SW 1271 (cell line): ENCODE data around the gene ARL3.

Source experiments
- DNase-seq, 2 experiments: peaks; one replicate each; lab custom pipeline; 2025; lab: John Stamatoyannopoulos, UW

Gene ARL3

DNA sequence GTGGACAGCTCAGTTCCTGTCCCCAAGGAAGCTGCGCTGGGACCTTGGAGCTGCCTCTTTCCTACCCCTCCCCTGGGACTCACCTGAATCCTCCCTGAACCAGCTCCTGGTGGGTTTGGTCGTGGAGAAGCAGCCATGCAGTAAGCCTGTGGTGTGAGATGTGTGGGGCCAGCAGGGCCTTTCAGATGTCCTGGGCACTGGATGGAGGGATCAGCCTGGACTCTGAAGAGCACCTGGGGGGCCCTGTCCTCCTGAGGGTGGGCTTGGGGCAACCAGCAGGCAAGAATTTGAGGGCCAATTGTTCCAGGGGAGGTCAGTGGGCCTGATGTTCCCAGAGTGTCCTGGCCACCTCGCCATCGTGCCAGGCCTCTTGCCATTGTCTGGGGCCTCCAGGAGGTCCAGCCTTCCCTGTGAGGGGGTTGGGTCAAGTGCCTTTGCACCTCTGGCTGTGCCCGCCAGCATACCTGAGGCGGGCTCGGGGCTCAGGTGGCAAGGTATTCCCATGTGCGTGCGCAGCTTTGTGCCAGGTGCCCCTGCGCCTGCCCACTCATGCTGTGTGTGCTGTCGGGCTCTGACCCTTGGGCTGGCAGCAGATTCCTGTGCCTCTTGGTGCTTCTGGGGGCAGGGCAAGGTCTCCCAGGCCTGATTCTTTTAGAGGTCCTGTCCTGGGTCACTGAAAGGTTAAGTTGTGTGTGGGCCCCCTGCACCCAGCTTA, 62.6 kb downstream of the ARL3 start:
- no peak for DNase-seq

DNA sequence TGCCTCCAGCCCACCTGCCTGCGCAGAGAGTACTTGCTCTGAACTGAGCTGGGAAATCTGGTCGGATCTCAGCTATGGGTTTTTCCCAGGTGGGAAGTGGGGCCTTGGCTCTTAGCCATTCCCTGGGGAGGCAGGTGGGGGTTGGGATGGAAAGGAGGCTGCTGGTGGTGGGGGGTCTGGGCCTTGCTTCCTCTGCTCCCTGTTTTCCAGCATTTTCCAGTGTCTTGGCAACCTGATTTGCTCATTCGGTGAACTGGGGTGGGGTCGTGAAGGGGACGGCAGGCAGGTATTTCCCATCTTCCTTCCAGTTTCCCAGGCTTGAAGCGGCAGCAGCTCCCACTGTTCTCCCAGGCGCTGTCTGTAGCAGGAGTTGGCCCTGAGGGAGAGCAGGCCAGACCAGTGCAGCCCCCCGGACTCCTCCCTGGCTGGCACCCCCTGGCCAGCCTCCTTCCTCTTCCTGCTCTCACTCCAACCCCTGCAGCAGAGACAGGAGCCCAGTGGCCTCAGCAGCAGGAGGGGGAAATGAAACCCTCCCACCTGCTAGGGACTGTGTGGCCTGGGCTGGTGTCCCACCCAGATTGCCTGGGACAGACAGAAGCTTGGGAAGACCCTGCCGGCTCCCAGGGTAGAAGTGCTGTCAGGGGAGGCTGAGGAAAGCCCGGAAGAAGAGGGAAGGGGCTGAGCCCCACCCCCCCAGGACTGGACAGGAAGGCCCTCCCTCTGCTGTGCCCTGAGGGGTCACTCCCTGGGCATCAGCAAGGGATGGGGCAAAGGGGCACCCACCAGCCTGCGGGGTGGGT, 63.3 kb downstream of the ARL3 start:
- DNase-seq = no peak

DNA sequence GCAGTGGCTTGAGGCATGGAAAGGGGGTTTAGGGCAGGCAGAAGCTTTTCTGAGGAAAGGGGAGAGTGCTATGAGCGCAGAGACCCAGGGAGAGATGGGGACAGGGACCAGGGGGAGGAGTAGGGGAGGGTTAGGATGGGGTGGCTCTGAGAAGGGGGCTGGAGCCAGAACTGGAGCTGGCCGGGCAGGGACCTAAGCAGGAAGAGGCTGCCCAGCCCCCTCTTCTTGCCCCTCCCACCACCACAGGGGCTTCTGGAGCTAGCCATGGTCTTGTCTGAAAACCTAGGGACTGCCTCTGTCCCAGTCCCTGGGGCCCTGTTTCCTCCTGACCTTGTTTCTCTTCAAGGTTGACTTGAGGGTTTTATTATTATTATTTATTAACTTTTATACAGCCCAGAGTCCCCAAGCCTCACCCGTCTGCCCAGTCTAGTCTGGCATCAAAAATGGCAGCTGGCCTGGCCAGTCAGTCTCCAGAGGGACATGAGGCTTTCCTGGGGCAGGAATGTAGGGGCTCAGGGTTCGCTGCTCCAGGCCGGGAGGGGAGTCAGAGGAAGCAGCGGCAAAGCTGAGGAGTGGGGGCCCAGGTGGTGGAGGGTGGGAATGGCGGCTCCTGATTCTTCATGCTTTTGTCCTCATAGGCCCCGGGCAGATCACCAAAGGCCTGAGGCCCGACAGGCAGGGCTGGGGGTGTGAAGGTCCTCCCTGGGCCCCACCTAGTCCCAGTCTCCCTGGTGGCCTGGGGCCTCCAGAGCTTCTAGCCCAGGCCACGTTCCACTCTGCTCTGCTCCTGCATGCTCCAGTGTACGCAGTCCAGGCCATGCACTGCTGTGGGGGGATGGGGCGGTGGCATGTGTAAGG, 64.2 kb downstream of the ARL3 start:
- DNase-seq = no peak

DNA sequence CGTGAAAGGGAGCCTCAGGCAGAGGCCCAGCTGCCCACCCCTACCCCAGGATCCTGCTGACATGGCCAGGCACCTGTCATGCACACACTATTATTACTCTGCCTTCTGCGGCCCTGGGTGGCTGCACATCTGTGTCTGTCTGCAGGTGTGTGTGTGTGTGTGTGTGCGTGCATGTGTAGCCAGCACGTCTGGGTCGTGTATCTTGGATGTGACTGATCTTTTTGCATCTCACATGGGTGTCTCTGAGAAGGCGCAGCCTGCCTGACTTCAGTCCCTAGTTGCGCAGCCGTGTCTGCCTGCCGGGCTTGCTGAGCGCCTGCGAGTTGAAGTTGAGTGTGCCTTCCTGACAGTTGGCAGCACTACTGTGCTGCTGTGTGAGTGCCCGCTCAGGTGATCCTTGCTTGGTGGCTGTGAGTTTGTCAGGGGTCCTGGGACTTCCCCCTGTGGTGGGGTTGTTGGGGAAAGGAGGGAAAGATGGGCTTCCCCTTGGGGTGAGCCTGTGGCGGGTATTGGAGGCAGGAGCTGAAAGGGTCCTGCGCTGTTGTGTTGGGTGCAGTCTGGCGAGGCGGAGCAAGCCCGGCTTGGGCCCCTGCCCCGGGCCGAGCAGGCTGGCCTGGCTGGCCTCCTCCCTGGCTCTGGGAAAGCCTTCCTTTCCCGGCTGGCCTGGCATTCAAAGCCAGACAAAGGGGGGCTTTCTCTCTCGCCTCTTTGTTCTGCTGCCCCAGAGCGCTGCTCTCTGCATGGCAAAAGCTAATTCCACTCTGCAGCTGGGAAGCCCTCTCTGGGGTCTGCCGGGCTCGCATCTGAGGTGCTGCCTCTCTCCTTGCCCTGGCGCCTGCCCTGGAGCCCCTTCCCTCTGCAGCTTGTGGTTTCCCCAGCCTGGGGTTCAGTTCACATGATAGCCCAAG, 65.1 kb downstream of the ARL3 start:
- DNase-seq = no peak

DNA sequence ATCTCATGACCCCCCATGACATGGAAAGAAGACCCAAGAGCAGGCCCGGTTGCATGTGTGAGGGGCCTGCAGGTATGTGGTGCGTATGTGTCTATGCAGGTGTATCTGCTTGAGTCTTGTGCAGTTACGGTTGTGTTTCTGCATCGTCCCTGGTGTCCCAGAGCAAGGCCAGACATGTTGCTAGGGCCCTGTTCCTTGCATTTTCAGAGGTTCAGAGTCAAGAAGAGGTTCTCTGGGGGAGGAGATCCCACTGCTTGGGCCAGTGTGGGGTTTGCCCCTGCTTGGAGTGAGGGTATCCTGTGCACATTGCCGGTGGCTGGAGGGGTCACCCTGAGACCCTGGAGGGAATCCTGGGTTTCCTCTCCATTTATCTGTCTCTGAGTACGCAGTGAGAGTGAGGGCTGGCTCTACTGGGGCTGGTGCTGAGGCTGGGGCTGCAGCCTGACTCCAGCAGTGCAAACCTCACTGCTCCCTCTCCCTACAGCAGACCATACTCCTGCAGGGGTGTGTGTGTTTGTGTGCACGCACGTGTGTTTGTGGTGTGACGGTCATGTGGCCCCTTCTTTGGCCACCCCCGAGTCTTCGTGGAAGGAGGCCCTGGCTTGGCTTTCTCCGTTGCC, 65.8 kb downstream of the ARL3 start:
- DNase-seq = no peak

DNA sequence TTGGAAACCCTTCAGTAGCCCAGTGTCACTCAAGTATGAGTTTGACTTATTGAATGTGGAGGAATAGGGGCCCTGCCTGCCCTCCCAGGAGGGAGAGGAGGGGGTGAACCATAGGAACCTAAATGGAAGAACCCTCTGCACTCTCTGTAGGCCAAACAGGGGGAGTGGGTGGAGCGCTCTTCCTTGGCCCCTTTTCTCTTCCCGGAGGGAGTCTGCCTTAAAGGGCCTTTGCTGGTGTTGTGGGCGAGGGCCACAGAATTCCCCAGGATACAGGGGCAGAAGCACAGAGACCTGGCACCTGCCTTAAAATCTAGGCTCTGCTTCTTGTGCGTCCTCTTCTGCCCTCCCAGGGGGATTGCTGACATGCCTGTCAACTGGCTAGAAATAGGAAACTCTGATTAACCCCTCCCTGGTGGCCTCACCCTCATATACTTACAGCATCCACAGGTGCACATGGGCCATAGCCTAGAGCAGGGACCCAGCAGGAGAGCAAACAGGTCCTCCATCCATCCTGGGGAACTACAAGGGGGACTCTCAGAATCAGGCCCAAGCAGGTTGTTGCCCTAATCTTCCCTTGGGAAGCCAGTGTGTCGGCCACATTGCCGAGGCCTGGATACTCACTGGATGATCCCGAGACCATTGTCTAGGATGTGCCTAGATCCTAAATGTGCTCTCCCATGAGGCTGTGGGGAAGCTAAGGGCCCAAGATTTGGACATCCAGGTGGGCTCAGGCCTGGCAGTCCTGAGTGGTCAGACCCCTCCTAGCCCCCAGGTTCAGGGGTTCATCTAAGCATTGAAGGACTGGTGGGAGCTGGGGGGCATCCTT, 66.5 kb downstream of the ARL3 start:
- DNase-seq = no peak

DNA sequence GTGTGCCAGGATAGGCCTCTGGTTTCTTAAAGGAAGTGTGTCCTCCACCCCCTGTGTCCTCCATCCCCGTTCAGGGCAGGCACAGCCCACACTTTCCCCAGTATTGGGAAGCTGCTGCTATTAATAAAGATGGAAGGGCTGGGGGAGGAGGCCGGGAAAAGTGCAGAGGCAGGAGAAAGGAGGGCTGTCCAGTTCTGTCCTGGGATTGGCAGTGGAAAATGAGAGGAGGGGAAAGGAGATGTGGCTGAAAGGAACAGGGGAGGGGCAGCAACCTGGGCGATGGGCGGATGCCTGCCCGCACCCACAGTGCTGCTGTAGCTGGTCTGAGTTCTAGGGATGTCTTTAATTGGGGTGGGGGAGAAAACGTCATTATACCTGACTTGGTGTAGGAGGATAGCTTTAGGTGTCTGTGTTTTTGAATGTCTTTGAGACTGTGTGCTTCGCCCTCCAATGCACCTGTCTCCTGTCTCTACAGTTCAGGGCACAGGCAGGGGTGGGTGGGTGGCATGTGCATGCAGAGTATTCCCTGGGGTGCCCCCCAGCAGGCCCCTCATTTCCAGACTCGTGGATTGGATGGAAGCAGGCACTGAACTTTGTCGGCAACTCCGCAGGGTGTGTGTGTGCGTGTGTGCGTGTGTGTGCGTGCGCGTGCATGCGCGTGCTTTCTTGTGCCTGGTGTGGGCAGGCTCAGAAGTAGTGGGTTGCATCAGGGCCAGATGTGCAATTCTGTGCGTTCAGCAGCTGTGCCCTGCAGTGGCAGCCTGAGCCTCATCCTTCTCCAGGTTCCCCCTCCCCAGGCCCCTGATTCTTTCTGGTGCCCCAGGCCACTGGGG, 67.4 kb downstream of the ARL3 start:
- peak in 1 of 2 experiments; percentile 73 for DNase-seq

DNA sequence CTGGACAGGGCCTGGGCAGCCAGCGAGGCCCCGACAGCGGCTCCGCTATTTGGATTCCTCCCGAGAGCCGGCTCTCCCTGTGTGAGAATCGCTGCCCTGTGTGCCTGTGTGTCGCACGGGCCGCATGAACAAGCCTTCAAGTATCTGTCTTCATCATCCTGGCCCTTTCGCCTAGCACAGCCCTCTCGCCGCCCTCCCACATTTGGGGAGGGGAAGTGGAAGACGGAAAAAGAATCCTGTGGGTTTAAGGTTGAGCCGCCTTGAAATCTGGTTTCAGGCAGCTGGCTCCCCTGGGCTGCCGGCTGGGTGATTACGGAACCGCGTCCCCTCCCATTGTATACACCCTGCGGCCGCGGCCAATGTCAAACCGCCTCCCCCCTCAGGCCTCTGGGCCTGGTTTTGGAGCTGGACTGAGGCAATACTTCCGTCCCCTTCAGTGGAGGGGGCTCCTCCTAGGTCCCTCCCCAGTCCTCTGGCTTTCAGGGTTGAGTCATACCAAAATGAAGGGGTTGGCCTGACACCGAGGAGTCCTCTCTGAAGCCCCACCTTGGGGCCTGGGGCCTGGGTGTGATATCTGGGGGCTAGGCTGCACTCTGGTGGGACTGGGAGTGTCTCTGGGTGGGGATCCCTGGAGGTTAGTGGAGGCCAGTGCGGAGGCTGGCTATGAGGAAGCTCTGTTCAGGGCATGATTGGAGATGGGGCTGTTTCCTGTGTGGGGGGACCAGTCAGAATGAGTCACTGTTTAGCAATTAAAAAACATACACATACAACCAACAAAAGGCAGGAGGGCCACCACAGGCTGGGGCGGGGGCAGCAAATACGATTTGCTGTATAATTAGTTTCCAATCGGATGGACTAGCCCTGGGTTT, 68.2 kb downstream of the ARL3 start:
- DNase-seq = peak; percentile 58 to 84

DNA sequence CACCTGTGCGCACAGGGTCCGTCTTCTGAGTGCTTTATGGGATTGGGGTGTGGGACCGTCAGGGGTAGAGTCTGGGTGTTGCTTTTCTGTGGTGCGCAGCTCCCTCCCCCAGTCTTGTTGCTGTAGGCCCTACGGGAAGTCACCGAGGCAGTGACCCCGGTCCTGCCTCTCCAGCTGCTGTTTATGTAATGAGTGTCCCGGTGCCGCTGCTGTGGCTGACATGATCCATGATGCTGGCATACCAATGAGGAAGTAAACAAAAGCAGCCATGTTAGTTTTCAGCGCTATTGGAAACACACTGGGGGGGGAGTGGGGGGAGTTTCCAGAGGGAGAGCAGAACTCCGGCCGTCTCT, 68.8 kb downstream of the ARL3 start:
- DNase-seq = peak in 1 of 2 experiments; percentile 62

DNA sequence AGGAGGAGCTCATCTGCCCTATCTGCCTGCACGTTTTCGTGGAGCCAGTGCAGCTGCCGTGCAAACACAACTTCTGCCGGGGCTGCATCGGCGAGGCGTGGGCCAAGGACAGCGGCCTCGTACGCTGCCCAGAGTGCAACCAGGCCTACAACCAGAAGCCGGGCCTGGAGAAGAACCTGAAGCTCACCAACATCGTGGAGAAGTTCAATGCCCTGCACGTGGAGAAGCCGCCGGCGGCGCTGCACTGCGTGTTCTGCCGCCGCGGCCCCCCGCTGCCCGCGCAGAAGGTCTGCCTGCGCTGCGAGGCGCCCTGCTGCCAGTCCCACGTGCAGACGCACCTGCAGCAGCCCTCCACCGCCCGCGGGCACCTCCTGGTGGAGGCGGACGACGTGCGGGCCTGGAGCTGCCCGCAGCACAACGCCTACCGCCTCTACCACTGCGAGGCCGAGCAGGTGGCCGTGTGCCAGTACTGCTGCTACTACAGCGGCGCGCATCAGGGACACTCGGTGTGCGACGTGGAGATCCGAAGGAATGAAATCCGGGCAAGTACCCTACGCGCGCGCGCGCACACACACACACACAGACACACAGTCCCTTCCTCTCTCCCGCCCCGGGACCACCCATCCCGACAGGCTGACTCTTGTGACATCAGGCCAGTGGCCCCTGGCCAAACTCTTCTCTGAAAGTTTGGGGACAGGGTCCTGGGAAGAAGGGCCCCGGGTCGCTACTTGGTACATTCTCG, 69.4 kb downstream of the ARL3 start:
- peak in 1 of 2 experiments; percentile 65 for DNase-seq

DNA sequence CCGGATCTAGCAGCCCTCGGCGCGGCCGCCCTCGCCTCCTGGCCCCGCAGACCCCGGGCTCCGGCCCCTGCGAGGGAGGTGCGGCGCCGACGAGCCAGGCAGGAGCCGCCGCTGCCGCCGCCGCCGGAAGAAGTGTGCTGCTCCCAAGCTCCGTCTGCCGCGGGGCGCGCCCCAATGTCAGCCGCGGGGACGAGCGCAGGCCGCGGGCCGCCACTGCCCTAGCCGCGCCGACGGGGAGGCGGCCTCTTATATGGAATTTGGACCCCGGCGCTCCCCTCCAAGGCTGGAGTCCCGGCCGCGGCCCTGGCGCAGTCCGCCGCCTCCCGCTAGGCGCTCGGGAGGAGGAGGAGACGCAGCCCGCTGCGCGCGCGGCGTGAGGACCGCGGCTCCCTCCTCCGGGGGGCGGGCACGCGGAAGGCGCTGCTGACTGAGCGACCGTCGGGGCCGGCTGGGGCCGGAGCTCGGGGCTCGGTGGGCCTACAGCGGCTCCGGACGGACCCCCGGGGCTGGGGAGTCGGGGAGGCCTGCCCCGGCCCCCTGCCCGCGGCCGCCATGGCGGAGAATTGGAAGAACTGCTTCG, 70.0 kb downstream of the ARL3 start, which contains the start of gene TRIM8:
Gene TRIM8, plus strand, starts transcription at position 414 of the 580 bp plus-strand sequence. Its CDS starts 139 bp downstream, at position 553.
- DNase-seq = peak in 1 of 2 experiments; percentile 43

DNA sequence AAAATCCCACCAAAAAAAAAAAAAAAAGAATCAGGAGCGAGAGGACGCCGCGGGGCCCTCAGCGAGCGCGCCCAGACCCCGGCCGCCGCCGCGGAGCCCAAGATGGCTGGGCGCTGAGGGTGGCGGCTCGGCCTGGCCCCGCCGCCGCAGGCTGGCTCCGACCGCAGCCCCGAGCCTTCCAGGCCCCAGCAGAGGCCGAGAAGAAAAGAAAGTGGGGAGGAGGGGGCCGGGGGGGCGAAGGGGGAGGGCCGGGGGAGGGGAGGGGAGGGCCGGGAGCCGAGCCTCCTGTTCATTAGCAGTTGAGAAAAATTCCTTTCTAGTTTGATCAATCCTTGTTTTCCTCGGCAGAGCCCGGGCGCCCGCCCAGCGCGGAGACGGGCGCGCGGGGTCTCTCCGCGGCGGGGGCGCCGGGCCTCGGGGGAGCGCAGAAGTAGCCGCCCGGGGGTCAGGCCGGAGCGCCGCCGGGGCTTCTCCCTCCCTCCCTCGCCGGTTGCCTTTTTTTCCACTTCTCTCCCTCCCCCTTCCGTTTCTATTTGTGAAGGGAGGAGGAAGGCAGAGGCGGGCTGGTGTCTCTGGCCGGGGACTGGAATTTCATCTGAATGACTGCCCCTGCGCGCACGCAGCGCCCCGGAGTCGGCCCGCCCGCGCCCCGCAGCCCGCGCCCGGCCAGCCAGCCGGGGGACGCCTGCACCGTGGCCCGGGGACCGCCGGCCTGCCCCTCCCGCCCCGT, 70.7 kb downstream of the ARL3 start:
- peak in 1 of 2 experiments; percentile 57 for DNase-seq

DNA sequence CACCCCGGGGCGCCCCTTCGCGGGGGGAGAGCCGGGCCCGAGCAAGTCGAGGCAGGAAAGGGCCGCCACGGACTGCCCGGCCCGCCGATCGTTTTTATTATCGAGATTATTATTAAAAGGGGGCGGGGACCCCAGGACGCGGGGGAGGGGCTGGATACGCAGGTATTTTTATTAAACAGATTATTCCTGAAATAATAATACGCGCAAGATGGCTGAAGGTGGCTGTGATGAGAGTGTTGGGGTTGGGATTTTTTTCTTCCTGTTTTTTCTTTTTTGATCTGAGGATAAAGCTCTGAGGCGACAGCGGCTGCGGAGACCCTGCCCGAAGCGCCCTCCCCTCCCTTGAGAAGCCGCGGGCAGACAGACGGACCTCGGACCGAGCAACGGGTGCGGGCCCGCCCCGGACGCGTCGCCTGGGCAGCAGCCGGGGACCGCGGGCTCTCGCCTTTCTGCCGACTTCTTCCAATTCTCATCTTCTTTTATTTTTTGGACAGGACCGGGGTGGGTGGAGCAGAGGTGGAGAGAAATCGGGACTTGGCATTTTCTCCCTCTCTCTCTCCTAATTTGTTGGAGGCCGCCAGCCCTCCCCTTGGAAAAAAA, 71.4 kb downstream of the ARL3 start:
- DNase-seq = peak in 1 of 2 experiments; percentile 60

DNA sequence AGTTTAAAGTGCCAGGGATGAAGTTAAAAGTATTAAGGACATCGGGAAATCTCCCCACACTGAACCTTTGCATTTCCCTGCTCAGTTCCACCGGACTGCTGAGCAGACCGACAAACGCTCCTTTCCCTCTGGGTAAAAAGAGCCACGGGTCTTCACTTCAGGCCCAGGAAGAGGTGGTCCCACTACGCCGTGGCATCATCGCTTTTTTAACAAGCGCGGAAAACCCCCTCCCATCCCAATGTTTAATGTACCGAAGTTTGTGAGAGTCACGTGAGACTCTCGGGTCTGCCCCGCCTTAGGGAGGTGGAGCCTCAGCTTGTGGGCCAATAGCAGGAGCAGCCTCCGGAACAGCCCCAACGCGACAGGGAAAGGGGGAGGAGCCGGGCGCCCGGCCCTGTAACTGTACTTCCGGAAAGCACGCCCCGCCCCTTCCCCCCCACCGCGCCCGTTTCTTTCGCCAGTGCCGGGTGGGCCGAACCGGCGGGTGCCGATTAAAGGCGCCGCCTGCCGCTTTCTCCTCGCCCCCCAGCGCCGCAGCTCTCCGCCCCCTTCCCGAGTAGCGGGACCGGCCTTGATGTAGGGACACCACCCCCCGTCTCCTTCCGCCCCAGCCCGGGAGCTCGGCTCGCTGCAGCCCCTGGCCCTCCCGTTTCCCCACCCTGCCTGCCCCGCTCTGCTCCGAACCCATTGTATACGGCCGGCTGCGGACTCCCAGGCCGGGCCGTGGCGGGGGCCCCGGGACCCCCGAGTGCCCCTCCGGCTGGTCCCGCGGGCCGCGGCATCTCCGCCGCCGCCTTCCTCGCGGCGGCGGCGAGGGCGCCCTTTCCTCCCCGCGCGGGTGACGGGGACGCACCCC, 72.1 kb downstream of the ARL3 start:
- DNase-seq = peak; percentile 83 to 93

DNA sequence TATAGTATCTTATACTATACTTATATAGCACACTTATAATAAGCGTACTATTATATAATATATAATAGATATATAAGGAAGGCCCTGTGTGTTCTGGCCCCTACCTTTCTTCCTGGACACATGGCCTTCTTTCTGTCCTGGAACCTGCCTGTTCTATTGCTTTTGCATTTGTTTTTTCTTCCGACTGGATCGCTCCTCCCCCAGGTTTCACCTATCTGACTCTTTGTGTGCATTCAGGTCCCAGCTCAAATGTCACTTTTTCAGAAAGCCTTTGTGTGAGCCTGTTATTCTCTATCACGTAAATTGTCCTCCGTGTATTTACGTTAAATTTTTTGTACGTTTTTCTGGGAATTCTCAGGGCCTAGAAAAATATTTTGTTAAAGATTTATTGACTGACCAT, 72.8 kb downstream of the ARL3 start:
- DNase-seq = no peak
